ENCODE results near the gene ZFR.
"Not testable (repeated sequence)": the region's sequence is repeated elsewhere in the genome, so short reads cannot be mapped to it uniquely, and the experiment has no call there.

The ZFR gene

DNA sequence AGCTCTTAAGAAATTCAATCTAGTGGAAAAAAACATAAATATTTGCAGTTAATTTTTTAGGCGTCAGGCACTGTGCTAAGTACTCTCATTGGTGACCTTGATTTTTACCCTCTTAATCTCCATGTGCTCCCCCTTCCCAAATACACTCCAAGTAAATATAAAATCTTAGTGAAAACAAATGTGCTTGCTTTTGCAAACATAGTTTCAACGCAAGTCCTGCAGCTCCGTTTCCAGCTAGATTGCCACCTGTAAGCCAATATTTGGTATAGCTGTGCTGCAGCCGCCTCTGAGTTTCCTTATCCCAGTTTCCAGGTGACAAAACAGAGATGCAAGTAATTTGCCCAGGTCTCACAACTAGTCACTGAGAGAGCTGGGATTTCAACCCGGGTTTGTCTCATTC is 129.9 kb downstream of the ZFR start:
- TF ChIP-seq, protein P1, sequence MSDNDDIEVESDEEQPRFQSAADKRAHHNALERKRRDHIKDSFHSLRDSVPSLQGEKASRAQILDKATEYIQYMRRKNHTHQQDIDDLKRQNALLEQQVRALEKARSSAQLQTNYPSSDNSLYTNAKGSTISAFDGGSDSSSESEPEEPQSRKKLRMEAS (IDR thresholded peaks at IDR 0.05; ENCODE audit: low read depth, low read length) = no peak
- TF ChIP-seq MYC (IDR thresholded peaks at IDR 0.05; ENCODE audit: low read depth, low read length) (no peak), POLR2A (IDR thresholded peaks at IDR 0.05; ENCODE audit: extremely low read depth, insufficient read length) (no peak)
- TF ChIP-seq, protein P2, sequence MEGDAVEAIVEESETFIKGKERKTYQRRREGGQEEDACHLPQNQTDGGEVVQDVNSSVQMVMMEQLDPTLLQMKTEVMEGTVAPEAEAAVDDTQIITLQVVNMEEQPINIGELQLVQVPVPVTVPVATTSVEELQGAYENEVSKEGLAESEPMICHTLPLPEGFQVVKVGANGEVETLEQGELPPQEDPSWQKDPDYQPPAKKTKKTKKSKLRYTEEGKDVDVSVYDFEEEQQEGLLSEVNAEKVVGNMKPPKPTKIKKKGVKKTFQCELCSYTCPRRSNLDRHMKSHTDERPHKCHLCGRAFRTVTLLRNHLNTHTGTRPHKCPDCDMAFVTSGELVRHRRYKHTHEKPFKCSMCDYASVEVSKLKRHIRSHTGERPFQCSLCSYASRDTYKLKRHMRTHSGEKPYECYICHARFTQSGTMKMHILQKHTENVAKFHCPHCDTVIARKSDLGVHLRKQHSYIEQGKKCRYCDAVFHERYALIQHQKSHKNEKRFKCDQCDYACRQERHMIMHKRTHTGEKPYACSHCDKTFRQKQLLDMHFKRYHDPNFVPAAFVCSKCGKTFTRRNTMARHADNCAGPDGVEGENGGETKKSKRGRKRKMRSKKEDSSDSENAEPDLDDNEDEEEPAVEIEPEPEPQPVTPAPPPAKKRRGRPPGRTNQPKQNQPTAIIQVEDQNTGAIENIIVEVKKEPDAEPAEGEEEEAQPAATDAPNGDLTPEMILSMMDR (IDR thresholded peaks at IDR 0.05; ENCODE audit: low read depth, low read length) = no peak
- no peak for DNase-seq (ENCODE audit: low read depth)
- H3K4me3 ChIP-seq (ENCODE audit: low read depth, low read length) = no peak overlapping the region

- not testable (repeated sequence) for H3K4me3 ChIP-seq (ENCODE audit: low read depth, low read length); DNase-seq (ENCODE audit: low read depth)
Measured at GRCh38 chr5:32314152-32314488, 130.4 kb downstream of the ZFR start.

GRCh38 chr5:32312595-32313332 is 131.8 kb downstream of the ZFR start, which contains the start of gene MTMR12:
Gene MTMR12 (minus strand): TSS chr5:32312939. CDS start chr5:32312838, 101 bp downstream.
- peak; percentile 100 for DNase-seq (ENCODE audit: low read depth)
- TF ChIP-seq, protein P2 (IDR thresholded peaks at IDR 0.05; ENCODE audit: low read depth, low read length) = no peak
- TF ChIP-seq POLR2A (IDR thresholded peaks at IDR 0.05; ENCODE audit: extremely low read depth, insufficient read length) = peak; percentile 90
- peak; percentile 76; the same call in 1 of the 2 replicates for TF ChIP-seq MYC (IDR thresholded peaks at IDR 0.05; ENCODE audit: low read depth, low read length)
- TF ChIP-seq, protein P1 (IDR thresholded peaks at IDR 0.05; ENCODE audit: low read depth, low read length) = peak; percentile 59
- H3K4me3 ChIP-seq (ENCODE audit: low read depth, low read length) = peak within 1 kb of the TSS; percentile 73

DNA sequence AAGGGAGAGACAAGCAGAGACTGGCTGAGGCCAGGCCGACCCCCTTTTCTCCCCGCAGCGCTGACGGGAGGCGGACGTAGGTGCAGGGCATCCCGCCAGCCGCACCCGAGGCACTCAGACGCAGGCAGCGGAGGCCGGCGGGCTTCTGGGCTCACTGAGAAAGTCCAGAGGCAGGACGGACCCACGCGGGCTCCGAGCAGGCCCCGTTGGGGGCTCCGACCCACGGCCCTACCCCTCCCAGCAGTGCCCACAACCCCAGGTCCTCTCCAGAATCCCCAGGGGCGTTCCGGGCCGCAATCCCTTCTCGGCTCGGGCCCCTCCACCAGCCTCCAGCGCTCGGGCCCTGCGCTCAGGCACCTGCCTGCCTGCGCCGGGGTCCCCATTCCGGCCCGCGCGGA is 132.3 kb downstream of the ZFR start:
- DNase-seq (ENCODE audit: low read depth) = peak; percentile 78
- H3K4me3 ChIP-seq (ENCODE audit: low read depth, low read length) = peak overlapping the region; percentile 73
- TF ChIP-seq, protein P1 (IDR thresholded peaks at IDR 0.05; ENCODE audit: low read depth, low read length) = no peak
- TF ChIP-seq MYC (IDR thresholded peaks at IDR 0.05; ENCODE audit: low read depth, low read length) (no peak), POLR2A (IDR thresholded peaks at IDR 0.05; ENCODE audit: extremely low read depth, insufficient read length) (no peak)
- TF ChIP-seq, protein P2 (IDR thresholded peaks at IDR 0.05; ENCODE audit: low read depth, low read length) = no peak

DNA sequence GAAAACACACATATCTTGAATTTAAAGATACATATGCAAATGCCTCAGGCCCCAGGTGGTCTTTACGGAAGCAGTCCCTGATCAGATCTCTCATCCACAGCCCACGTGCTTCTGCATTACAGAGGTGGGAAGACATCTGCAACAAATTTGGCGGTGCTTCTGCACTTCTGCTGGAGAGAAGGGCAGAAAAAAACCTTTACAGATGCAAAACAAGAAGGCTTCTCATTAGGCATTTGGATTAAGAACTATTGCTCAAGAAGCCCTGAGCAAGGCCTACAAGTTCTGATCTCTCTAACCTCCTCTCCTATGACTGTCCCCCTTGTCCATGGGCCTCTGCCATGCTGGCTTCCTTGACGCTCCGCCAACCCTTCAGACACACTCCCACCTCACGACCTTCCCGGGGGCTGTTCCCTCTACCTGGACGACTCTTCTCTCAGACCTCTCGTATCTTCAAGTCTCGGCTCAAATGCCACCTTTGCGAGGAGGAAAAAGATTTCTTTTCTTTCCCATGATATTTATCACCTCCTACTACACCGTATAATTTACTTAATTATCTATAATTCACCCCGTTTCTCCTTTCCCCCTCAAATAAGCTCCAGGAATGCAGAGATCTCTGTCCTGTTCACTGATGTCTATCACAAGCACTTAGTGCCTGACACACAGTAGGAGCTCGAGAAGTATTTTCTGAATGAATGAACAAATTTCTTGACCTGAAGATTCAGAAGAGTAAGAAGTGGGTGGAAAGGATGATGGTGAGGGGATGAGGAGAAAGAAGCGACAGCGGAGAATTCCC is 132.9 kb downstream of the ZFR start:
- DNase-seq (ENCODE audit: low read depth) = peak; percentile 35
- peak overlapping the region; percentile 73 for H3K4me3 ChIP-seq (ENCODE audit: low read depth, low read length)
- no peak for TF ChIP-seq POLR2A (IDR thresholded peaks at IDR 0.05; ENCODE audit: extremely low read depth, insufficient read length)
- TF ChIP-seq MYC (IDR thresholded peaks at IDR 0.05; ENCODE audit: low read depth, low read length) = no peak
- TF ChIP-seq, protein P2 (IDR thresholded peaks at IDR 0.05; ENCODE audit: low read depth, low read length) = no peak
- TF ChIP-seq, protein P1 (IDR thresholded peaks at IDR 0.05; ENCODE audit: low read depth, low read length) = peak; percentile 14; the same call in 1 of the 2 replicates

- H3K4me3 ChIP-seq (ENCODE audit: low read depth, low read length) = no peak overlapping the region
- no peak for DNase-seq (ENCODE audit: low read depth)
Measured at GRCh38 chr5:32309761-32310160, 134.8 kb downstream of the ZFR start.

More at GRCh38 chr5:32309761-32310160, 134.8 kb downstream of the ZFR start:
- TF ChIP-seq, protein P2 (IDR thresholded peaks at IDR 0.05; ENCODE audit: low read depth, low read length) = no peak
- TF ChIP-seq, protein P1 (IDR thresholded peaks at IDR 0.05; ENCODE audit: low read depth, low read length) = no peak
- no peak for TF ChIP-seq POLR2A (IDR thresholded peaks at IDR 0.05; ENCODE audit: extremely low read depth, insufficient read length)

All from NB4 (cell line).